NCI-H1417 treated with DMSO at 0.1 percent for 48 hours (cell line): ENCODE measurements around the gene AUTS2.

ENCODE experiments used
- DNase-seq: peaks from one replicate; lab custom pipeline; 2025; lab: John Stamatoyannopoulos, UW

Gene AUTS2

GRCh38 chr7:70069977-70070376 lies 471.7 kb downstream of the AUTS2 start:
- no peak for DNase-seq

DNA sequence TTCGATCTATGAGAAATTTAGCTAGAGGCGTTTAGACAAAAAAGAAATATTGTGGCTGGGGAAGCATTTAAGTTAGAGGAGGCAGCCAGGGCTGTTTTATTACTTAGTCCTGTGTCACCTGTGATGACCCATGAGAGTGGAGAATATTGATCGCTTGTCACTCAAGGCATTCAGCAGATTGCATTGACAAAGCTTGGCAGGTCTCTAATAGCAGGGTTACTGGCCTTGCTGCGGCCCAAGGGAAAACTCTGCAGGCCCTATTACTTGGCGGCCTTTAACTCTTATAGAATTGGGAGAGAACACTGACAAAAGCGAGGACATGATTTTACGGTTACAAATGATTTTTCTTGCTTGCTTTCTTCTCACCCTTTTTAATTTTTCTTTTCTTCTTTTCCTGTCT lies 473.5 kb downstream of the AUTS2 start:
- DNase-seq = no peak

GRCh38 chr7:70072220-70072619 lies 473.9 kb downstream of the AUTS2 start:
- DNase-seq = no peak

DNA sequence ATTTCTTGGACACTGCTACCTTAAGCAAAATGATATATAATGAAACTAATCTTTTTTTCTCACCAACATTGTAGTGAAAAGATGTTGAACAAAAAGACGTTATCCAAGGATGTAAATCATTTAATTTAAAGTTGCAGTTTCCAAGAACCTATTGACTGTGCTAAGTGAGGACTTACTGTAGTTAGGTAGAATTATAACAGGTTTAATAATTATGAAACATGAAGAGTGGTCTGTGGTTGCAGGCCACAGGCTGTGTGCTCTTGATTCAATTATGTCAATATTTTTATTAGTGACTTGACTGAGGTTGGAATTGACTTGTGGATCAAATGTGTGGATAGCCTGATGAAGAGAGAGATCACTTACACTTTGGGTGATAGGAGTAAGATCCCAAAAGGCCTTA lies 478.1 kb downstream of the AUTS2 start:
- no peak for DNase-seq

DNA sequence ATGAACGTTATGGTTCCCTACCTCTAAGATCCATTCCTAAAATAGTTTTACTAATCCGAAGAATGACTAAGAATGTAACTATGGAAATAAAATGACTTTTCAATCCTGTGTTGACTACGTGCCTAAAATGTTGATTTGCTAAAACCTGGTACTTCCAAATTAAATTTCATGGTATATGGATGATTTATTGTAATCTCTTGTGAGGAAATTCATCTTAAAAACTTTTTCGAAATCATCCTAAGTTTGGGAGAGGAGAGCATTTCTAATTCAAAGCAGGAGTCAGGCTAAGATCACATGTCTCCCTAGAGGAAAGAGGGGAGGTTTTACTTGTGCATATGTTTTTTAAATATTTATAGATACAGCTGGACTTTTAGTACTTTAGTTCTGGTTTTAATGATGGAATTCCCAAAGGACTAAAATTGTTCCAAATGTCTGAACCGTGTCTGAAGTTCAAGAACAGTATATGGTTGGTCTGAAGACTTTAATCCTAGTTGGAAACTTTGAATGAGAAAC lies 483.9 kb downstream of the AUTS2 start:
- DNase-seq = no peak

- DNase-seq = no peak
Measured at GRCh38 chr7:70091362-70091761, 493.1 kb downstream of the AUTS2 start.

GRCh38 chr7:70092314-70093204 lies 494.3 kb downstream of the AUTS2 start:
- no peak for DNase-seq

DNA sequence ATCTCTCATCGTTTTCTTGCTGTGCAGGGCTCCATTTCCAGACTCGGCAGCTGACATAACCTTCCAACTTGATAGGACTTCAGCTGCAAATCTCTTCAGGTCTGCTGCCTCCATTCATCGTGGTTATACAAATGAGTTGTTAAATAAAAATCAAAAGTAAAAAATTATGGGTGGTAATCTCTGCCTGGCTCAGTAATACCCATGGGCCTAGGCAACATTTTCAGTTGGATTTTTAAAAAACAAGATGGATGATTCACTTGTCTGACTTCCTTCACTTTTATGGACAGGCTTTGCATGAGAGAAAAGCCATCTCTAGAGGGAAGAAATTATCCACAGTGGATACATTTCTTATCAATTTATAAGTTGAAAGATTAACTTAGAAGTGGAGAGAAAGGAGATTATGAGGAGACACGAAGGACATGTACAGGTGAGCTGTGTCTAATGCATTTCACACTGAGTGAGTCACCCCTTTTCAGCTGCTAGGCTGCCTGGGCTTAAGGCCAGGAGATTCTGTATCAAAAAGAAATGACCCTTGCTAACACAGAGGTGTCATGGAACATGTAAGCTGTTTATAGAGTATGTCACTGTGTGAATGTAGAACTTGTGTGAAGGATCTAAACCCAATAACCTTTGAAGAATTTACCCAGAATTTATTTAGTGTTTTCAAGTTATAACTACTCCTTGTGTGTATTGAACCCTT lies 495.1 kb downstream of the AUTS2 start:
- DNase-seq = no peak

- no peak for DNase-seq
Measured at GRCh38 chr7:70094831-70095230, 496.6 kb downstream of the AUTS2 start.

DNA sequence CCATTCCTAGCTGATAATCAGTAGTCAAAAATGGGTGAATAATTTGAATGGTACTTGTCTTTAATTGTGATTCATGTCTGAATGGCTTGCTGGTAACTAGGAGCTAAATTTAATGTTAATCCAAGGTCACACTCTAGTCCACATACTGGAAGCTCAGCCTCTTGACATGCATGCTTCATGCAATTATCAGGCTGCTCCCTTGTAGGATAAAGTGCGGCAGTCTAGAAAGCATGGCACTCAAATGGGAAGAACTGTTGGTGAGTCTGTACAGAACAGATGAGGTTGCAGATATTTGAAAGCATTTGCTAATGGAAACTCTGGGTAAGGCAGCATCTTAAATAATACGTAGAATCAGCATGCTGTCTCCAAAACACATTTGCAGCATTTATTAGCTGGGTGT lies 499.4 kb downstream of the AUTS2 start:
- DNase-seq = no peak

DNA sequence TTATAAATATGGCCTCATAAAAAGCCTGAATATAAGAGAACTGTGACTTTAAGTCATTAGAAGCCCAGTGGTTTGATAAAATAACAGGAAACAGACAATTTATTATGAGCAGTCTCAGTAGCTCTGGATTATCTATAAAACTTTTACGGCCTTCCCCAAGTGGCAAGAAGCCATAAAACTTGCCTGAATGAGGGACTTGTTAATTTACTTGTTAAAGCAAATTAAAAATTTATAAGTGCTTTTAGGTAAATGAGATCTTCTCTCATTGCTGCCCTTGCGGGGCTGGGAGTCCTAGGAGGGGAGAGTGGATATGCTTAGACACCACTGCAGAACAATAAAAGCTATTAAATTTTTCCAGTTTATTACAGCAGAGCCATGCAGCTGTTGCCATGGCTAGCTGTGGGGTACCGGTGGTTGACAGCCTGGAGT lies 499.9 kb downstream of the AUTS2 start:
- DNase-seq = no peak

DNA sequence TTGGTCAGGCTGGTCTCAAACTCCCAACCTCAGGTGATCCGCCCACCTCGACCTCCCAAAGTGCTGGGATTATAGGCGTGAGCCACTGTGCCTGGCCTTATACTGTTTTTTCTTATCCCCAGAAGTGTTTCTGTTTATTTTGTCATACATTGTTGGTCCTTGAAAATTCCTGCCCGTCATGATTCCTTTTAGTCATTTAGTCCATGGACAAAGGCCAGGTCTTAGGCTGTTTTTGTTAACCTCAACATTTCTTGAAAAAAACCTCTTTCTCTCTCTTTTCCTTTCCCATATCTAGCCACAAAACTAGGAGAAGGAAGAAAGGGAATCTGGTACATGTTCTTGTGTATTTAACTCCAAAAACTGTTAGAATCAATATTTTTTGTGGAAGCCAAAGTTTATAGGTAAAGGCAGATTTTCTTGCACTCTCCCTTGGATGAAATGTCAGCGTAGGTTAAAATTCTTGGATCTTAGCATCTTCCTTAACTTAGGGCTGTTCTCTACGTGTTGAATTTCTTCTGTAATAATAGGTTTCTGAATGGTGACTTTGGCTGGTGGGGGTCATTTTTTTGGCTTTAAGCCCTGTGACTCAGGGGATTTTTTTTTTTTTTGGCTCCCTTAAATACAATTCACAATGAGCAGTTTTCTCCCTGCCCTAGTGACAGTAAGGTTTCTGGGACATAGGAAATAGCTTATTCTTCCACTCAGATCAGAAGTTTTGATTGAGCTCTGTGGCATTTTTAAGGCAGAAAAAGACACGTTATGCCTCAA lies 500.8 kb downstream of the AUTS2 start:
- no peak for DNase-seq

DNA sequence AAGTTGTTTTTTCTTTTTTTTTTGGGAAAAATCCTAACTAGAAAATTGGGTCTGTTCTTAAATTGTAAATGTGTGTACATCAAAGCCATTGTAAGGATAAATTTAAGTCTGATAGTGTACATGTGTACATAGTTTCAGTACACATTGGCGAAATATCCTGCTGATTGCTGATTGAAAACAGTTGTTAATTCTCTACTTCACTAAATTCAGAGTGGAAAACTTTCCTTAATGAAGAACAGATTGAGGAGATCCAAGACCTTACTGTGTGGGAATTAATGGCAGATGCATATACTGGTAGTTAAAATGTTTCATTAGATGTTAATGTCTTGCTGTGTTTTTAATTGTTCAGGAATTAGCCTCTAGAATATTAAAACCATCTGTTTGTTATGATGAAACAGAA lies 506.0 kb downstream of the AUTS2 start:
- no peak for DNase-seq

DNA sequence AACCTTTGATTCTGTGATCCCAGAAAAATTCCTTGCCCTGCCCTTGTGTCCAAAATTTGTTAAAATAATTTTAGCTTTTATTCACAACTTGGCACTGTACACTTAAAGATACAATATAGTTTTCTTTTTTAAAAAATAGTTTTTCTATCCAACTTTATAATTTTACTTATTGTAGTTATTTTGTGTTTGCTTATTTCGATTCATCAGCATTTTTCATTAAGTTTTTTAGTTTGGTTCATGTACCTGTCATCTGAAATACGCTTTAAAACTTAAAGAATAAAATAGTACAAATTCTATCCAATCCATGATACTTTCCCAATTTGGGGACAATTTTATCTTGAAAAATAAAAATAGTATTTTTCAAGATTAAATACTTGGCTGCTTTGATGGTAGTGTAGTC lies 514.8 kb downstream of the AUTS2 start:
- DNase-seq = no peak

GRCh38 chr7:70113536-70113935 lies 515.3 kb downstream of the AUTS2 start:
- no peak for DNase-seq

DNA sequence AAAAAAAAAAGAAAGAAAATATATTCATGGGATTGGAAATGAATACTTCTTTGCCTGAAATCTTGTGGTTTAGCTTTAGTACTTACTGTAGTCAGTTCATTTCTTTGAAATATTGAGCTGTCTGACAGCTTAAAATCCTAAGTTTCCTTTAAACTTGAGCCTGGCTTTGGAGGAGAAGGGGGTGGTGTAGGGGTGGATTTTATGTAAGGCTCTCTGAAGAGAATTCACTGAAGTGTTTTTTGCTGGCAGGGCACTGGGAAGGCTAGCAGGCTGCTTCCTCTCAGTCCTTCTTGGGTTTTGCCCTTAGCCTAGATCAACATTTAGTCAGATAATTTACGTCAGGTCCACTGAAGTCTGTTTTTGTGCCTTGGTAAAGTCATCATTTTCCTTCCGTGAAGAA lies 516.5 kb downstream of the AUTS2 start:
- no peak for DNase-seq

GRCh38 chr7:70116244-70116643 lies 518.0 kb downstream of the AUTS2 start:
- no peak for DNase-seq

DNA sequence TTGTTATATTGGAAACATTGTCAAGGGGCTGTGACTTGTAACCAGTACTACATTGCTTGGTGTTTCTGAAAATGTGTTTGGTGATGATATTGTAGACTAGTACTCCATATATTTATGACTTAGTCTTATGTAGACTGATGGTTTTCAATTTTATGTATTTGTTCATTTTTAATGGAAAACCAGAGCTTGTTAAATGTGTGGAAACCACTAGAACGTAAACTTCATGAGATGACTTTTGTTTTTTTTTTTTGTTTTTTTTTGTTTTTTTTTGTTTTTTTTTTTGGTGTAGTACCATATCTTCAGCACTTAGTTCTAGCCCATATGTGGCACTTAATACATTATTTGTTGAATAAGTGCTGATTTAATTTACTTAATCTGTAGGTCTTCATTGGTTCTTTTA lies 518.6 kb downstream of the AUTS2 start:
- no peak for DNase-seq

DNA sequence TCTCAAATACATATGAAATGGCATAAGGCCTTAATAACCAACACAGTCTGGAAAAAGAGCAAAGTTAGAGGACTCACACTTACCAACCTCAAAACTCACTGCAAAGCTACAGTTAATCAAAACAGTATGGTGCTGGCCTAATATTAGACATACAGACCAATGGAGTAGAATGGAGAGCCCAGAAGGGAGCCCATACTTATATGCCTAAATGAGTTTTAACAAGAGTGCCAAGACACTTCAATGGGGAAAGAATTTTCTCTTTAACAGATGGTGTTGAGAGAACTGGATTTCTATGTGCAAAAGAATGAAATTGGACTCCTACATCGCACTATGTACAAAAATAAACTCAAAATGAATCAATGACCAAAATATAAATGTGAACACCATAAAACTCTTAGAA lies 522.6 kb downstream of the AUTS2 start:
- no peak for DNase-seq

DNA sequence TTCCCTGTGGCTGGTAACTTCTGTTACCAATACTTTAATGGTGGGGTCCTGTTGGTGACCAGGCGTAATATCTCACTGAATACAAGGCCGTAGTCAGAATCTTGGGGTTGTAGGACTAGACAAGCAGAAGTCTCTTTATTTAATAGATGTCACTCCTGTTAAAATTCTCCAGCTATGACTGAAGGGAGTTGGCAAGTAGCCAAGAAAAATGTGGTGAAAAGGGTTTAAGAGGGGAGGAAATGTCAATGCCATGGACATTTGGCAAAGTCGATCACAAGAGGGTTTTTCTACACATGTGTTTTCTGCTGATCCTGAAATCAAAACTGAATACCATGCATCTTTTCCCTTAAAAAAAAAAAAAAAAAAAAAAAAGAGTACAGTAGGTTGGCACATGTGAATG lies 533.5 kb downstream of the AUTS2 start:
- no peak for DNase-seq

- DNase-seq = no peak
Measured at GRCh38 chr7:70132226-70132851, 534.1 kb downstream of the AUTS2 start.
